ES-I3 (cell line): ENCODE data around the gene CAMSAP1.
A peak's percentile ranks its signal among the peaks of the same experiment; 100 is the strongest.
"Not testable (repeated sequence)": the region's sequence is repeated elsewhere in the genome, so short reads cannot be mapped to it uniquely, and the experiment has no call there.

Source experiments
- H3K36me3 ChIP-seq: 2 replicates; pipeline ENCODE4 v1.6.1; 2013; ENCODE audit warnings: mild to moderate bottlenecking, low read length, control low read depth, moderate library complexity; ENCODE audit not compliant: insufficient read depth
- H3K4me1 ChIP-seq: 2 replicates; pipeline ENCODE4 v1.6.1; 2013; ENCODE audit warnings: mild to moderate bottlenecking, control low read depth, low read length; ENCODE audit not compliant: insufficient read depth
- H3K9ac ChIP-seq: 2 replicates; pipeline ENCODE4 v1.6.1; 2013; ENCODE audit warnings: low read depth, mild to moderate bottlenecking, low read length, moderate library complexity
- H3K9me3 ChIP-seq: 2 replicates; pipeline ENCODE4 v1.6.1; 2013; ENCODE audit warnings: mild to moderate bottlenecking, low read length, moderate library complexity; ENCODE audit not compliant: control insufficient read depth, insufficient read depth

The CAMSAP1 gene

GRCh38 chr9:135919318-135919890 lies 12.1 kb upstream of the CAMSAP1 start:
- peaks cover 39% of the 10 kb centered on the region for H3K9me3 ChIP-seq
- H3K9ac ChIP-seq: no peak overlapping the region
- H3K4me1 ChIP-seq: no peaks in the 10 kb centered on the region

GRCh38 chr9:135916227-135916626 lies 8.9 kb upstream of the CAMSAP1 start:
- H3K4me1 ChIP-seq, H3K9ac ChIP-seq: not testable (repeated sequence)
- Histone ChIP-seq H3K36me3 (peaks cover 24% of the 10 kb centered on the region), H3K9me3 (peaks cover 45% of the 10 kb centered on the region)

More at GRCh38 chr9:135919318-135919890, 12.1 kb upstream of the CAMSAP1 start:
- peaks cover 17% of the 10 kb centered on the region for H3K36me3 ChIP-seq

GRCh38 chr9:135914921-135915320 lies 7.6 kb upstream of the CAMSAP1 start:
- Histone ChIP-seq H3K9me3 (peaks cover 45% of the 10 kb centered on the region), H3K9ac (no peak overlapping the region), H3K4me1 (no peaks in the 10 kb centered on the region), H3K36me3 (peaks cover 24% of the 10 kb centered on the region)

- not testable (repeated sequence) for H3K9ac ChIP-seq, H3K4me1 ChIP-seq
- Histone ChIP-seq H3K36me3 (peaks cover 24% of the 10 kb centered on the region), H3K9me3 (peaks cover 23% of the 10 kb centered on the region)
These were observed 3.9 kb upstream of the CAMSAP1 start for GRCh38 chr9:135911233-135911632.

- H3K4me1 ChIP-seq: peaks cover under 1% of the 10 kb centered on the region; the same call in 1 of the 2 replicates
- H3K9me3 ChIP-seq: peaks cover 19% of the 10 kb centered on the region
- peaks cover 20% of the 10 kb centered on the region for H3K36me3 ChIP-seq
- no peak overlapping the region for H3K9ac ChIP-seq
These were observed 3.4 kb upstream of the CAMSAP1 start for GRCh38 chr9:135910757-135911156.

GRCh38 chr9:135910216-135910615 lies 2.9 kb upstream of the CAMSAP1 start:
- H3K9me3 ChIP-seq: peaks cover 13% of the 10 kb centered on the region
- no peak overlapping the region for H3K9ac ChIP-seq
- H3K36me3 ChIP-seq: peaks cover 14% of the 10 kb centered on the region
- peaks cover 5% of the 10 kb centered on the region; the same call in 1 of the 2 replicates for H3K4me1 ChIP-seq

- no peak overlapping the region for H3K9ac ChIP-seq
These were observed 2.0 kb upstream of the CAMSAP1 start for GRCh38 chr9:135909371-135909770.

GRCh38 chr9:135908754-135909204 lies 1.4 kb upstream of the CAMSAP1 start:
- Histone ChIP-seq H3K9me3 (peaks cover 1% of the 10 kb centered on the region; the same call in 1 of the 2 replicates), H3K9ac (peak overlapping the region; percentile 83; the same call in 1 of the 2 replicates), H3K4me1 (peaks cover 5% of the 10 kb centered on the region; the same call in 1 of the 2 replicates), H3K36me3 (peaks cover 4% of the 10 kb centered on the region; the same call in 1 of the 2 replicates)

More at GRCh38 chr9:135909371-135909770, 2.0 kb upstream of the CAMSAP1 start:
- H3K4me1 ChIP-seq: peaks cover 5% of the 10 kb centered on the region; the same call in 1 of the 2 replicates
- peaks cover 7% of the 10 kb centered on the region; the same call in 1 of the 2 replicates for H3K36me3 ChIP-seq
- H3K9me3 ChIP-seq: peaks cover 6% of the 10 kb centered on the region; the same call in 1 of the 2 replicates

GRCh38 chr9:135908093-135908753 lies 877 bp upstream of the CAMSAP1 start:
- no peaks in the 10 kb centered on the region; the same call in 1 of the 2 replicates for H3K9me3 ChIP-seq
- H3K4me1 ChIP-seq: peaks cover 5% of the 10 kb centered on the region; the same call in 1 of the 2 replicates
- peak overlapping the region; percentile 83 for H3K9ac ChIP-seq
- H3K36me3 ChIP-seq: no peaks in the 10 kb centered on the region

GRCh38 chr9:135907006-135907430 lies 328 bp downstream of the CAMSAP1 start:
- peaks cover 5% of the 10 kb centered on the region; the same call in 1 of the 2 replicates for H3K4me1 ChIP-seq
- peak overlapping the region; percentile 78 for H3K9ac ChIP-seq
- H3K36me3 ChIP-seq: no peaks in the 10 kb centered on the region
- no peaks in the 10 kb centered on the region; the same call in 1 of the 2 replicates for H3K9me3 ChIP-seq

- no peaks in the 10 kb centered on the region; the same call in 1 of the 2 replicates for H3K9me3 ChIP-seq
- peaks cover 5% of the 10 kb centered on the region; the same call in 1 of the 2 replicates for H3K4me1 ChIP-seq
- peak overlapping the region; percentile 78 for H3K9ac ChIP-seq
- no peaks in the 10 kb centered on the region for H3K36me3 ChIP-seq
These were observed 898 bp downstream of the CAMSAP1 start for GRCh38 chr9:135906291-135907005.

- H3K9ac ChIP-seq: peak overlapping the region; percentile 78
These were observed 1.7 kb downstream of the CAMSAP1 start for GRCh38 chr9:135905380-135906258.

GRCh38 chr9:135903786-135904520 lies 3.4 kb downstream of the CAMSAP1 start:
- Histone ChIP-seq H3K4me1 (peaks cover 5% of the 10 kb centered on the region; the same call in 1 of the 2 replicates), H3K36me3 (no peaks in the 10 kb centered on the region), H3K9ac (no peak overlapping the region), H3K9me3 (peaks cover 6% of the 10 kb centered on the region; the same call in 1 of the 2 replicates)

More at GRCh38 chr9:135905380-135906258, 1.7 kb downstream of the CAMSAP1 start:
- H3K9me3 ChIP-seq: no peaks in the 10 kb centered on the region; the same call in 1 of the 2 replicates
- peaks cover 5% of the 10 kb centered on the region; the same call in 1 of the 2 replicates for H3K4me1 ChIP-seq
- H3K36me3 ChIP-seq: no peaks in the 10 kb centered on the region
